WERI-Rb-1 (cell line): ENCODE data around the gene KRTAP4-6.
"Not testable (repeated sequence)": the region's sequence is repeated elsewhere in the genome, so short reads cannot be mapped to it uniquely, and the experiment has no call there.

Experiments used
- DNase-seq: peaks from one replicate; pipeline ENCODE4 v3.0.0-alpha.2; 2020
- H3K27ac ChIP-seq: fragments of 250-450 bp; sonication (Bioruptor Pico); 2 replicates; pipeline ENCODE4 v1.5.1; 2020; ENCODE audit warnings: mild to moderate bottlenecking, moderate library complexity
- H3K27me3 ChIP-seq: fragments of 250-450 bp; sonication (Bioruptor Pico); 2 replicates; pipeline ENCODE4 v1.5.1; 2021; ENCODE audit warnings: mild to moderate bottlenecking, low read depth, moderate library complexity; ENCODE audit not compliant: insufficient read depth, severe bottlenecking
- H3K36me3 ChIP-seq: fragments of 250-450 bp; sonication (Bioruptor Pico); 2 replicates; pipeline ENCODE4 v1.5.1; 2020; ENCODE audit warnings: mild to moderate bottlenecking, moderate library complexity
- H3K4me3 ChIP-seq: 2 replicates; pipeline ENCODE4 v1.5.1; 2011; ENCODE audit warnings: low read depth, mild to moderate bottlenecking, control low read depth, low read length
- H3K9me3 ChIP-seq: fragments of 250-450 bp; sonication (Bioruptor Pico); 2 replicates; pipeline ENCODE4 v1.5.1; 2021; ENCODE audit warnings: mild to moderate bottlenecking, moderate library complexity; ENCODE audit not compliant: severe bottlenecking
- CTCF ChIP-seq: IDR thresholded peaks from 2 replicates; pipeline ENCODE4 v1.5.1; 2011; ENCODE audit warnings: low read depth, mild to moderate bottlenecking, control low read depth, inconsistent platforms, low read length

The KRTAP4-6 gene

DNA sequence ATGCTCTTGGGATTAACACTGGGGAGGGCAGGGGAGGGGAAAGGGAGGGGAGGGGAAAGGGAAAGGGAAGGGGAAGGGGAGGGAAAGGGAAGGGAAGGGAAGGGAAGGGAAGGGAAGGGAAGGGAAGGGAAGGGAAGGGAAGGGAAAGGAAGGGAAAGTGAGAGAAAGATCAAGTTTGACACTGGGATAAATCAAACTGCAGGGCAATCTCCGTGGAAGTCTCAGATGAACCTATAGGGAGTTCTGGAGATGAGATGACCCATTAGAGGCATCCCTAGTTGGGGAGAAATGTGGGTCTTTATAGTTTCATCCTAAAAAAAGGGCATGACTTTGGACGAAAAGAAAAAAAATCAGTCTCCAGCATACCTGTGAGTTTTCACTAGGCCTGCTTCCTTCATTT, 18.6 kb downstream of the KRTAP4-6 start:
- TF ChIP-seq CTCF, result no peak
- Histone ChIP-seq H3K4me3 (no peak overlapping the region), H3K27me3 (peaks cover 57% of the 10 kb centered on the region), H3K36me3 (no peaks in the 10 kb centered on the region), H3K27ac (no peak overlapping the region), H3K9me3 (peaks cover 5% of the 10 kb centered on the region)
- no peak for DNase-seq

GRCh38 chr17:41119696-41120690, 20.4 kb downstream of the KRTAP4-6 start:
- not testable (repeated sequence) for DNase-seq, H3K9me3 ChIP-seq, H3K27ac ChIP-seq, H3K36me3 ChIP-seq, H3K4me3 ChIP-seq
- peaks cover 53% of the 10 kb centered on the region for H3K27me3 ChIP-seq

DNA sequence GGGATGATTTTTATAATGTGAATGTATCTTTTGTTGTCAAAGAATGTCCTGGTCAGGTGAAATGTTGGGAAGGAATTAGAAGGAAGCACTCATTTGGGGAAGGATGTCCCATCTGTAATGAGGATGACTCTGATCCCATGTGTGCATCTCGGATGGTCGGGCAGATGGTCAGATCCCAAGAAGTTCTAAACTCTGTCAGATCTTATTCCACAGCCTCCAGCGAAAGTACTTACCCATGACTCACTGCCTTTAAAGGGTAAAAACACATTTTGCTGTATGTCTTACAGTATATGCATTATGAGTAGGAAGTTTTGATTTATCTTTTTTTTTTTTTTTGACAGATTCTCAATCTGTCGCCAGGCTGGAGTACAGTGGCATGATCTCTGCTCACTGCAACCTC, 21.6 kb downstream of the KRTAP4-6 start:
- H3K9me3 ChIP-seq, result peaks cover 7% of the 10 kb centered on the region

DNA sequence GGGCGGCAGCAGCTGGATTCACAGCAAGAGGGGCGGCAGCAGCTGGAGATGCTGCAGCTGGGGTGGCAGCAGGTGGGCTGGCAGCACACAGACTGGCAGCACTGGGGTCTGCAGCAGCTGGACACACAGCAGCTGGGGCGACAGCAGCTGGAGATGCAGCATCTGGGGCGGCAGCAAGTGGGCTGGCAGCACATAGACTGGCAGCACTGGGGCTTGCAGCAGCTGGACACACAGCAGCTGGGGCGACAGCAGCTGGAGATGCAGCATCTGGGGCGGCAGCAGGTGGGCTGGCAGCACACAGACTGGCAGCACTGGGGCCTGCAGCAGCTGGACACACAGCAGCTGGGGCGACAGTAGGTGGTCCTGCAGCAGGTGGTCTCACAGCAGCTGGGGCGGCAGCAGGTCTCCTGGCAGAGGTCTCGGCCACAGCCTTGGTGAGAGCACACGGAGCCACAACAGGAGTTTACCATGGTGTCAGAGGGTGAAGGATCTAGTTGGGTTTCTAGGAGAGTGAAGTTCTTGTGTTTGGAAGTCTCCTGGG, 22.4 kb downstream of the KRTAP4-6 start, which contains the start of gene KRTAP4-11:
TSS of gene KRTAP4-11 (minus strand) at position 528 of the 541 bp plus-strand sequence. CDS start at position 470, 58 bp downstream.
- not testable (repeated sequence) for H3K36me3 ChIP-seq, H3K4me3 ChIP-seq, DNase-seq, H3K27ac ChIP-seq
- H3K27me3 ChIP-seq, result peaks cover 53% of the 10 kb centered on the region
- H3K9me3 ChIP-seq, result peaks cover 14% of the 10 kb centered on the region

More for the DNA sequence above, 21.6 kb downstream of the KRTAP4-6 start:
- H3K27ac ChIP-seq, result no peak overlapping the region
- TF ChIP-seq CTCF, result no peak
- peaks cover 53% of the 10 kb centered on the region for H3K27me3 ChIP-seq
- no peaks in the 10 kb centered on the region for H3K36me3 ChIP-seq
- no peak overlapping the region for H3K4me3 ChIP-seq
- DNase-seq, result no peak

DNA sequence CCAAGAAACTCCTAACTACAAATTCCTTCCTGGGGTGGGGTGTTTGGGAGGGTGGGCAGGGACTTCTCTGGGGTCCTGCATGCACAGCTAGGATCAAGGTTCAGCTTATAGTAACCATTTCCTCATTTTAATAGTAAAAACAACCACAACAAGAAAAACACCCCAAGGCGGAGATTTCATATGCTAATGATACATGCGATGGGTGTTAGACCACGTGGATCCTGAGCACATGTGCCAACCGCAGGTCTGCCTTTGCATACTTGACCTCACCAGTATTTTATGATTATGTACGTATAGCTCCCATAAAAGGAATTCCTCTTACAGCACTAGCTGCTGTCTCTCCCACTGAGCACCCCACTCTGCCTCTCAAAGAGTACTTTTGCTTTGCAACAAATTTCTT, 24.0 kb downstream of the KRTAP4-6 start:
- peaks cover 18% of the 10 kb centered on the region for H3K9me3 ChIP-seq
- H3K27ac ChIP-seq, result no peak overlapping the region
- no peak for DNase-seq
- H3K27me3 ChIP-seq, result peaks cover 42% of the 10 kb centered on the region
- no peak for TF ChIP-seq CTCF
- H3K36me3 ChIP-seq, result no peaks in the 10 kb centered on the region
- no peak overlapping the region for H3K4me3 ChIP-seq

- Histone ChIP-seq H3K4me3 (no peak overlapping the region), H3K27me3 (peaks cover 45% of the 10 kb centered on the region), H3K27ac (no peak overlapping the region), H3K36me3 (no peaks in the 10 kb centered on the region), H3K9me3 (peaks cover 22% of the 10 kb centered on the region)
- DNase-seq, result no peak
- TF ChIP-seq CTCF, result no peak
These were observed 29.0 kb downstream of the KRTAP4-6 start for GRCh38 chr17:41111151-41111885.

DNA sequence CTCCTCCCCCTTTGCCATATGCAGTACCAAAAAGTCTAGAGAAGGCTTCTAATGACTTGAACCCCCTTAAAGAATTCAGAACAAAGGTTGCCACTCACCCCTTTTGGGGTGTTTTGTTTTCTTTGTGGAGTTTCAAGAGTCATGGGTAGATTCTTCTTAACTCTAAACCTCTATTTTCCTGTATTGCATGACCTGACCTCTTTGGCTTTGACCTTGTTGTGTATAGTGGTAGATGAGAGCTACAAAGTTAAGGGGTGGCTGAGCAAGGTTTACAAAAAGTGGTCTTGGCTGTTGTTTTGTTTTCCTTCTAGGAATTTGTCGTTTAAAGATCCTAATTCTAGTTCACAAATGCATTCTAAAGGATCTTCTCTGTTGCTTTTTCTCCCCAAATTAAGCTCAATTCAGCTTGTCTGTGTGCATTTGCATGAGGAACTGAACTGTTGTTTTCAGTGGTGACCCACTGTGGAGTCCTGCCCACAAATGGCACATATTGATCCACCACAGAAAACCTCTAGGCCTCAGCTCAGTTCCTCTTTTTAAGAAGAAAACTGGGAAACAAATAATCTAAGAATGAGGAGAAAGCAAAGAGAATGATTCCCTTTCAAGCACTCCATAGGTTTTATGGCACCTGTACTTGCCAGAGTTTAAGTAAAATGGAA, 31.5 kb downstream of the KRTAP4-6 start:
- peaks cover 20% of the 10 kb centered on the region for H3K9me3 ChIP-seq
- not testable (repeated sequence) for H3K36me3 ChIP-seq, H3K27ac ChIP-seq, DNase-seq, H3K4me3 ChIP-seq
- peaks cover 33% of the 10 kb centered on the region for H3K27me3 ChIP-seq
